ENCODE data around the gene RNF175. TPM values are rescaled to one million over a fixed set of nuclear protein-coding genes. Genes with fewer than 3 reads are reported as not detected.
A peak's percentile ranks its signal among the peaks of the same experiment; 100 is the strongest.

Gene RNF175
- polyA plus RNA-seq, 1 donor: 1.1 TPM

GRCh38 chr4:153725831-153726154, 34.0 kb downstream of the RNF175 start:
- Histone ChIP-seq H3K4me3 (ENCODE audit: low read length) (no peak overlapping the region), H3K36me3 (ENCODE audit: control insufficient read depth, insufficient read depth, low read length) (no peaks in the 10 kb centered on the region), H3K9me3 (ENCODE audit: control insufficient read depth, low read depth, low read length) (no peaks in the 10 kb centered on the region), H3K4me1 (ENCODE audit: control insufficient read depth, insufficient read depth, low read length) (no peaks in the 10 kb centered on the region), H3K27ac (ENCODE audit: low read length) (no peak overlapping the region), H3K27me3 (ENCODE audit: control insufficient read depth, insufficient read depth, low read length) (no peaks in the 10 kb centered on the region)
- no peak for DNase-seq
- no CpG with 5 or more reads among the region's 1 CpG for WGBS (ENCODE audit: insufficient coverage, low lambda C conversion rate)

GRCh38 chr4:153725136-153725830, 34.5 kb downstream of the RNF175 start:
- WGBS (ENCODE audit: insufficient coverage, low lambda C conversion rate): no CpG with 5 or more reads among the region's 5 CpGs
- no peak for DNase-seq
- H3K27ac ChIP-seq (ENCODE audit: low read length): no peak overlapping the region

GRCh38 chr4:153724606-153725005, 35.2 kb downstream of the RNF175 start:
- no peaks in the 10 kb centered on the region for H3K4me1 ChIP-seq (ENCODE audit: control insufficient read depth, insufficient read depth, low read length)
- H3K36me3 ChIP-seq (ENCODE audit: control insufficient read depth, insufficient read depth, low read length): no peaks in the 10 kb centered on the region
- no peak overlapping the region for H3K4me3 ChIP-seq (ENCODE audit: low read length)
- H3K9me3 ChIP-seq (ENCODE audit: control insufficient read depth, low read depth, low read length): no peaks in the 10 kb centered on the region
- H3K27ac ChIP-seq (ENCODE audit: low read length): no peak overlapping the region
- no CpG with 5 or more reads among the region's 5 CpGs for WGBS (ENCODE audit: insufficient coverage, low lambda C conversion rate)
- H3K27me3 ChIP-seq (ENCODE audit: control insufficient read depth, insufficient read depth, low read length): no peaks in the 10 kb centered on the region
- no peak for DNase-seq

More at GRCh38 chr4:153725136-153725830, 34.5 kb downstream of the RNF175 start:
- Histone ChIP-seq H3K27me3 (ENCODE audit: control insufficient read depth, insufficient read depth, low read length) (no peaks in the 10 kb centered on the region), H3K4me1 (ENCODE audit: control insufficient read depth, insufficient read depth, low read length) (no peaks in the 10 kb centered on the region), H3K4me3 (ENCODE audit: low read length) (no peak overlapping the region), H3K36me3 (ENCODE audit: control insufficient read depth, insufficient read depth, low read length) (no peaks in the 10 kb centered on the region), H3K9me3 (ENCODE audit: control insufficient read depth, low read depth, low read length) (no peaks in the 10 kb centered on the region)

GRCh38 chr4:153722036-153722435, 37.8 kb downstream of the RNF175 start:
- Histone ChIP-seq H3K9me3 (ENCODE audit: control insufficient read depth, low read depth, low read length) (no peaks in the 10 kb centered on the region), H3K4me3 (ENCODE audit: low read length) (no peak overlapping the region), H3K36me3 (ENCODE audit: control insufficient read depth, insufficient read depth, low read length) (no peaks in the 10 kb centered on the region), H3K27me3 (ENCODE audit: control insufficient read depth, insufficient read depth, low read length) (no peaks in the 10 kb centered on the region), H3K4me1 (ENCODE audit: control insufficient read depth, insufficient read depth, low read length) (no peaks in the 10 kb centered on the region), H3K27ac (ENCODE audit: low read length) (no peak overlapping the region)
- no peak for DNase-seq
- WGBS (ENCODE audit: insufficient coverage, low lambda C conversion rate): no CpG with 5 or more reads among the region's 1 CpG

GRCh38 chr4:153713866-153714646, 45.8 kb downstream of the RNF175 start:
- Histone ChIP-seq H3K36me3 (ENCODE audit: control insufficient read depth, insufficient read depth, low read length) (no peaks in the 10 kb centered on the region), H3K27ac (ENCODE audit: low read length) (no peak overlapping the region), H3K27me3 (ENCODE audit: control insufficient read depth, insufficient read depth, low read length) (no peaks in the 10 kb centered on the region), H3K9me3 (ENCODE audit: control insufficient read depth, low read depth, low read length) (no peaks in the 10 kb centered on the region), H3K4me3 (ENCODE audit: low read length) (no peak overlapping the region), H3K4me1 (ENCODE audit: control insufficient read depth, insufficient read depth, low read length) (peaks cover 4% of the 10 kb centered on the region)
- WGBS (ENCODE audit: insufficient coverage, low lambda C conversion rate): 88% methylated on average over 1 of the region's 2 CpGs
- DNase-seq: no peak

GRCh38 chr4:153710681-153711080, 49.1 kb downstream of the RNF175 start:
- H3K27me3 ChIP-seq (ENCODE audit: control insufficient read depth, insufficient read depth, low read length): no peaks in the 10 kb centered on the region
- DNase-seq: no peak
- H3K9me3 ChIP-seq (ENCODE audit: control insufficient read depth, low read depth, low read length): no peaks in the 10 kb centered on the region
- no peak overlapping the region for H3K4me3 ChIP-seq (ENCODE audit: low read length)
- H3K36me3 ChIP-seq (ENCODE audit: control insufficient read depth, insufficient read depth, low read length): no peaks in the 10 kb centered on the region
- peaks cover 4% of the 10 kb centered on the region for H3K4me1 ChIP-seq (ENCODE audit: control insufficient read depth, insufficient read depth, low read length)
- no peak overlapping the region for H3K27ac ChIP-seq (ENCODE audit: low read length)
- WGBS (ENCODE audit: insufficient coverage, low lambda C conversion rate): no CpG with 5 or more reads among the region's 1 CpG

GRCh38 chr4:153706519-153706918, 53.3 kb downstream of the RNF175 start:
- no peaks in the 10 kb centered on the region for H3K36me3 ChIP-seq (ENCODE audit: control insufficient read depth, insufficient read depth, low read length)
- no peak for DNase-seq
- H3K27ac ChIP-seq (ENCODE audit: low read length): no peak overlapping the region
- no peaks in the 10 kb centered on the region for H3K27me3 ChIP-seq (ENCODE audit: control insufficient read depth, insufficient read depth, low read length)
- peaks cover 4% of the 10 kb centered on the region for H3K4me1 ChIP-seq (ENCODE audit: control insufficient read depth, insufficient read depth, low read length)
- H3K4me3 ChIP-seq (ENCODE audit: low read length): no peak overlapping the region
- H3K9me3 ChIP-seq (ENCODE audit: control insufficient read depth, low read depth, low read length): no peaks in the 10 kb centered on the region

GRCh38 chr4:153705743-153706468, 53.9 kb downstream of the RNF175 start:
- no peak for DNase-seq
- H3K4me3 ChIP-seq (ENCODE audit: low read length): no peak overlapping the region
- H3K27ac ChIP-seq (ENCODE audit: low read length): no peak overlapping the region
- peaks cover 4% of the 10 kb centered on the region for H3K4me1 ChIP-seq (ENCODE audit: control insufficient read depth, insufficient read depth, low read length)
- no peaks in the 10 kb centered on the region for H3K9me3 ChIP-seq (ENCODE audit: control insufficient read depth, low read depth, low read length)
- WGBS (ENCODE audit: insufficient coverage, low lambda C conversion rate): 92% methylated on average over 2 of the region's 2 CpGs
- H3K27me3 ChIP-seq (ENCODE audit: control insufficient read depth, insufficient read depth, low read length): no peaks in the 10 kb centered on the region
- H3K36me3 ChIP-seq (ENCODE audit: control insufficient read depth, insufficient read depth, low read length): no peaks in the 10 kb centered on the region

- Histone ChIP-seq H3K4me1 (ENCODE audit: control insufficient read depth, insufficient read depth, low read length) (peaks cover 2% of the 10 kb centered on the region), H3K27ac (ENCODE audit: low read length) (no peak overlapping the region), H3K9me3 (ENCODE audit: control insufficient read depth, low read depth, low read length) (no peaks in the 10 kb centered on the region), H3K27me3 (ENCODE audit: control insufficient read depth, insufficient read depth, low read length) (no peaks in the 10 kb centered on the region), H3K36me3 (ENCODE audit: control insufficient read depth, insufficient read depth, low read length) (no peaks in the 10 kb centered on the region), H3K4me3 (ENCODE audit: low read length) (no peak overlapping the region)
- no CpG with 5 or more reads among the region's 7 CpGs for whole genome bisulfite sequencing (ENCODE audit: insufficient coverage, low lambda C conversion rate)
- DNase-seq: no peak
Observed at GRCh38 chr4:153704522-153704921, 55.3 kb downstream of the RNF175 start.

GRCh38 chr4:153684971-153685371, 74.9 kb downstream of the RNF175 start:
- Histone ChIP-seq H3K4me1 (ENCODE audit: control insufficient read depth, insufficient read depth, low read length) (no peaks in the 10 kb centered on the region), H3K36me3 (ENCODE audit: control insufficient read depth, insufficient read depth, low read length) (peaks cover 6% of the 10 kb centered on the region), H3K27ac (ENCODE audit: low read length) (no peak overlapping the region), H3K27me3 (ENCODE audit: control insufficient read depth, insufficient read depth, low read length) (peaks cover 15% of the 10 kb centered on the region), H3K4me3 (ENCODE audit: low read length) (peak overlapping the region; percentile 71), H3K9me3 (ENCODE audit: control insufficient read depth, low read depth, low read length) (peaks cover 2% of the 10 kb centered on the region)
- DNase-seq: no peak
- WGBS (ENCODE audit: insufficient coverage, low lambda C conversion rate): no CpG with 5 or more reads among the region's 9 CpGs

Measured in large intestine (tissue), 3 donors.